OCI-M1 (cell line): Measurements from ENCODE around the gene ZNF443.
A peak's percentile ranks its signal among the peaks of the same experiment; 100 is the strongest.
"Not testable (repeated sequence)": the region's sequence is repeated elsewhere in the genome, so short reads cannot be mapped to it uniquely, and the experiment has no call there.

Experiments
- DNase-seq: peaks from one replicate; lab custom pipeline; 2025; lab: John Stamatoyannopoulos, UW

Gene ZNF443

DNA sequence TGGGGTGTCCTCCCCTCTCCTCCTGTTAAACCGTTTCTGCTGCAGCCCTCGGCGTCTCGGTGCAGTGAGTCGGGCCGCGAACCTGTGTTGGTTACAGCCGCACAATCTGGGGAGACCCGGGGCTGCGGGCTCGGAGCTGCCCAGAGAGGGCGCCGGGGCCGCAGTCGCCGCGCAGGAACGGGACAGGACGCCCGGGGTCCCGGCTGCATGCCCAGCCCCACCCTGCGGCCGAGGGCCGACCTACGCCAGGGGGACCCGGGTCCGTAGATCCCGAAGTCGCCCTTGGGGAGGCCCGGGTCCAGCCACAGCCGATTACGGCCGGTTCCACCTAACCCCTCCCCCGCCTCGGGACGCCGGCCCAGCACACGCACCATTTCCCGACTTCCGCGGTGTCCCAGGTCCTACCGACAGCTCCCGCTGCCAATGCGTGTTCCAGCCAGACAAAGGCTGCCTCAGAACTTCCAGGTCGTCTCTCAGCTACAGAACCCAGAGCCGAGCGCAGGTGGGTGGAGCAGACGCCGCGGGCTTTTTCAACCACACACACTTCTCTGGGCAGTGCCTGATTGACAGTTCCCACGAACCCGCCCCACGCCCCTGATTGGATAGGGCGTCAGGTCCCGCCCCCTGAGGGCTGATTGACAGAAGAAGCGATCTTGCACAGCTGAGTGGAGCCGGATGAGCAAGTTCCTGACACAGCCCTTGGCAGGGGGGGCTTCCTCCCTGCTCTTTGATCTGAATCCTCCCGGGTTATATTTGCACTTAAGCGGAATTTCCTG lies at the start of gene ZNF443:
TSS of gene ZNF443 (minus strand) at position 481 of the 776 bp plus-strand sequence. CDS start at position 374, 107 bp downstream.
- peak; percentile 100 for DNase-seq

DNA sequence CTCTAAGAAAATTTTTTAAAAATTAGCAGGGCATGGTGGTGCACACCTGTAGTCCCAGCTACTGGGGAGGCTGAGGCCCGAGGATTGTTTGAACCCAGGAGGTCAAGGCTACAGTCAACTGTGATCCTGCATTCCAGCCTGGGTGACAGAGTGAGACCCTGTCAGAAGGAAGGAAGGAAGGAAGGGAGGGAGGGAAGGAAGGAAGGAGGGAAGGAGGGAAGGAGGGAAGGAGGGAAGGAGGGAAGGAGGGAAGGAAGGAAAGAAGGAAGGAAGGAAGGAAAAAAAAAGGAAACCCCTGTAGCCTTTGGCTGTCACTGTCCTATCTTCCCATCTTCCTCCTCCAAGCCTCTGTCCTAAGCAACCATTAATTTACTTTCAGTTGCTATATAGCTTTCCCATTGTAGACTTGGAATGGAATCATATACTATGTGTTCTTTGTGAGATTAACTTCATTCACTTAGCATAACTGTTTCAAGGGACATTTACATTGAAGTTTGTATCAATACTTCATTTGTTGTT lies 45.5 kb upstream of the ZNF443 start:
- DNase-seq: not testable (repeated sequence)

GRCh38 chr19:12485571-12485970 lies 44.8 kb upstream of the ZNF443 start:
- no peak for DNase-seq

DNA sequence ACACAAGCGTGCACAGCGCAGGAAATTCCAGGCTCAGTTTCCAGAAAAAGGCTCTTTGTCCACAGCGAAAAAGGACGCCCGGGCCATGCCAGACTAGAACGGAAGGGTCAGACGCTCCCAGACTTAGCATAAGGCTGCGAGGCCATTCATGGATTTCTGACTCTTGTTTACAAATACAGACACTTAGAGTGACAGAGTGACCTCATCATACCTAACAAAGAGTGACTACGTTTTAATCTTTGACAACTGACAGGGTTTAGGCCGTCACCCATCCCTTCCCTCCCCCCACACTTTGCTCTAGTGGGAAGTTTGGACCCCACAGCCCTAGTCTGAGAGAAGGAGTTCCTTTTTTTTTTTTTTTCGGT lies 44.2 kb upstream of the ZNF443 start:
- DNase-seq: no peak

DNA sequence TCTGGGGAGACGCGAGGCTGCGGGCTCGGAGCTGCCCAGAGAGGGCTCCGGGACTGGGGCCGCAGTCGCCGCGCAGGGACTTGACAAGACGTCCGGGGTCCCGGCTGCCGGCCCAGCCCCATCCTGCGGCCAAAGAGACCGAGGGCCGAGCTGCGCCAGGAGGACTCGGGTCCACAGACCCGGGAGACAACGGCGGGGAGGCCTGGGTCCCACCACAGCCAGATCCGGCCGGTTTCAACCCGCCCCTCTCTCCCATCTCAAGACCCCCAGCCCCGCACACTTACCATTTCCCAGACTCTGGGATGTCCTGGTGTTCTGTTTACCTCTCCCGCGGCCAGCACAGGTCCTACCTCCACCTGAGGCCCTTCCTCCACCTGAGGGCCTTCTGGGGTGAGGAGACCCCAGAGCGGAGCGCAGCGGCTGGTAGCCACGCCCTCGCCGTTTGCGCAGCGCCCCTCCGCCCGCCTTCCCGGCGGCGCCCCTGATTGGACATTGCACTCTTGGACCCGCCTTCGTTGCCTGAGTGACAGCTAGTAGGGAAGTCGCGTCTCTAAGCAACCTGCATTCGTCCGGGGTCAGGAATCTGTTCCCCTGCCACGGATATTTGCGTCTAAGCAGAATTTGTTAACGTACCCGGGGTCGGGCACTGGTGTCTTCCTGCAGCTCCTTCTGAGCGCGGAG lies 43.7 kb upstream of the ZNF443 start, which contains the start of gene ZNF709:
TSS of gene ZNF709 (minus strand) at position 446 of the 681 bp plus-strand sequence. CDS start at position 287, 159 bp downstream.
- DNase-seq: peak; percentile 92

DNA sequence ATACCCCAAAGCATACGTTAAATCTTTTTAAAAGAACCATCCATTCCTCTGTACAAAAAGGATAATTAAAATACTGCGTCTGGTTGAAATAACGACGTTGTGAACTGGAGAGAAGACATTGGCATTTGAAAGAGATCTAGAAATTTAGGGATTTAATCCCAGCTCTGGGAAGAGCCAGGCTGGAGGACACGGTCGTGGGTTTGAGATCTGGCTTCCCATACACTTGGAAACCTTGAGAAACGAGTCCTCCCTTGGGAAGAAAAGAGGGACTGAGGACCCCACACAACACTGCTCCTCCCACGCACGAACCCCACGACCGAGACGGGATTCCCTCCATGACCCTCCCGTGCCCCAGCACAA lies 43.2 kb upstream of the ZNF443 start:
- no peak for DNase-seq

DNA sequence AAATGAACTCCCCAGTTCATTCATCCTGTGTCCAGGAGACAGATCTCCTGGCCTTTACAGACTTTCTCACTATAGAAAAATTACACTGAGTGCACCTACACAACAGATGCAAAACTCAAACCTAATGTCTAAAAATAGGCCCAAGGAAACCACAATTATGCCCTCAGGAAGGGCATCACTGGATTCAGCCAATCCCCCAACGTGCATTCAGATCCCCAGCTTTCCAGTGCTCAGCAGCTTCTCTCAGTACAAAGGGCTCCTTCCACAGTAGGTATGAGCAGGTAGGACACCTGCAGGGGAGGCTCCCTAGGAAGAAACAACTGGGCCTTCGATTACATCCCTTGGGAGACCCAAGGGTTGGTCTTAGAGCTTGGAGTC lies 41.7 kb upstream of the ZNF443 start:
- DNase-seq: no peak

- no peak for DNase-seq
Observed at GRCh38 chr19:12481781-12482508, 41.1 kb upstream of the ZNF443 start.

DNA sequence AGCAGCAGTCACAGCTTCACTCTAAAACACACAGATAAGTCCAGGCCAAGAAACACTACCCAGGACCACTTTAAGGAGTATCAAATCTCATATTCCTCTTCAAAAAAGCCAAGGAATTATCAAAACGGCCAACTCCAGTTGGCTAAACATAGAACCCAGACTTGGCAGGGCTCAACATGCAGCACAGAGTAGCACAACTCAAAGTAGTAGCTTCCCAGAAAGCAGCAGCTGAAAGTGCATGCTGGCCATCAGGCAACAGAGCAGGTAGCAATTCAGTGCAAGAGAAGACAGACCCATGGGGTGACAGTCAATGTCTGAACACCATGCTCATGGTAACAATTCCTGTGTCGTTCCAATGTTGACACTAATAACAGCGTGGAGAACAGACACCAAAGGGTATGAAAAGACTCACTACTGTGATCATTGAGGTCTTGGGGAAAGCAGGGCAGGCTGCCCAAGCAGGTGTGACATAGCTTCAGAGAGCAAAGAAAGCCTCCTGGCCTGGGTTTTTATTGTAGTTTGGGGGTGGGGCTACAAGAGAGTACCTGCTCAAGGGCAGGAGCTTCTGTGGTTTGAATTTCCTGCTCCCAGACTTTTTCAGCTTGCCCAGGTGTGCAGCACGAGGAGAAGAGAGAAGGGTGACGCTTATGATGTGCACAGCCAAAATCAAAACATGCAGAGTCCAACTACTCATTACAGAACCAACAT lies 37.6 kb upstream of the ZNF443 start:
- no peak for DNase-seq

DNA sequence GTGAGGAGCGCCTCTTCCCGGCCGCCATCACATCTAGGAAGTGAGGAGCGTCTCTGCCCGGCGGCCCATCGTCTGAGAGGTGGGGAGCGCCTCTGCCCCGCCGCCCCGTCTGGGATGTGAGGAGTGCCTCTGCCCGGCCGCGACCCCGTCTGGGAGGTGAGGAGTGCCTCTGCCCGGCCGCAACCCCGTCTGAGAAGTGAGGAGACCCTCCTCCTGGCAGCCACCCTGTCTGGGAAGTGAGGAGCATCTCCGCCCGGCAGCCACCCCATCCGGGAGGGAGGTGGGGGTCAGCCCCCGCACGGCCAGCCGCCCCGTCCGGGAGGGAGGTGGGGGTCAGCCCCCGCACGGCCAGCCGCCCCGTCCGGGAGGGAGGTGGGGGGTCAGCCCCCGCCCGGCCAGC lies 26.8 kb upstream of the ZNF443 start:
- DNase-seq: not testable (repeated sequence)

GRCh38 chr19:12465211-12465610 lies 24.4 kb upstream of the ZNF443 start:
- peak; percentile 45 for DNase-seq

DNA sequence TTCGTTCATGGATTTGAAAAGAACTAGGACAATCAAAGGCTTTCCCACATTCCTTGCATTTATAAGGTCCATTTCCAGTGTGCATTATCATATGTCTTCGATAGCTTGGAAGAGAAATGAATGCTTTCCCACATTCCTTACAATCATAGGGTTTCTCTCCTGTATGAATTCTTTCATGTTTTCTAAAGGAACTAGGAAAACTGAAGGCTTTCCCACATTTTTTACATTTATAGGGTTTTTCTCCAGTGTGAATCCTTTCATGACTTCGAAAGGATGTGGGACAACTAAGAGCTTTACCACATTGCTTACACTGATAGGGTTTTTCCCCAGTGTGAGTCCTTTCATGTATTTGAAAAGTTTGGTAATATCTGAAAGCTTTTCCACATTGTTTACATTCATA lies 23.9 kb upstream of the ZNF443 start:
- no peak for DNase-seq

DNA sequence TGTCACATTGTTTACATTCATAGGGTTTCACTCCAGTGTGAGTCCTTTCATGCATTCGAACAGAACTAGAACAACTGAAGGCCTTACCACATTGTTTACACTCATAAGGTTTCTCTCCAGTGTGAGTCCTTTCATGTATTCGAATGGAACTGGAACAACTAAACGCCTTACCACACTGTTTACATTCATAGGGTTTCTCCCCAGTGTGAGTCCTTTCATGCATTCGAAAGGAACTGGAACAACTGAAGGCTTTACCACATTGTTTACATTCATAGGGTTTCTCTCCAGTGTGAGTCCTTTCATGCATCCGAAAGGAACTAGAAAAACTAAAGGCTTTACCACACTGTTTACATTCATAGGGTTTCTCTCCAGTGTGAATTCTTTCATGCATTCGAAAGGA lies 23.3 kb upstream of the ZNF443 start:
- DNase-seq: not testable (repeated sequence)

DNA sequence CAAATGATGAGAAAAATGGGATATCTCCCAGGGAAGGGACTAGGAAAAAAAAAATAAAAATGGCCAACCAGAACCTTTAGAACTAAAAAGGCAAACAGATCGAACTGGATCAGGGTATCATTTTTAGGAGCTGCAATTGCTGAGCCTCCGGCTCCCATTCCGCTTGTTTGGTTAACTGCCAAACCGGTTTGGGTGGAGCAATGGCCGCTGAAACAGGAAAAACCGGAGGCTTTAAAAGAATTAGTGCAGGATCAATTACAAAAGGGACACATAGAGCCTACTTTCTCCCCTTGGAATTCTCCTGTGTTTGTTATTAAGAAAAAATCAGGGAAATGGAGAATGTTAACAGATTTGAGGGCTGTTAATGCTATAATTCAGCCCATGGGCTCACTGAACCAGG lies 12.7 kb upstream of the ZNF443 start:
- no peak for DNase-seq

DNA sequence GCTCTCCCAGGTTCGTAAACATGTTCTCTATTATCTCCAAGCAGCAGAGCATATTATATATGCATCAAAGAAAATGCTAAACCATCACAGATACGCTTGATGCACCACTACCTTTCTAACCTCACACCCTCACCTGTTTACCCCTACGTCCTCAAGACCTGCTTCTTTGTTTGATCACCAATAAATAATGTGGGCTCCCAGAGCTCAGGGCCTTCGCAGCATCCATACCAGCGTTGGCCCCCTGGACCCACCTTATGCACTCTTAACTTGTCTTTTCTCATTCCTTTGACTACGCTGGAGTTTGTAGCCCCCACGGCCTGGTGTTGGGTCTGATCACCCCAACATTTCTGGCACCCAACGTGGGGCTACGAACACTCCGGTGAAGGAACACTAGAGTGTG lies 10.0 kb upstream of the ZNF443 start:
- no peak for DNase-seq

GRCh38 chr19:12448808-12449207 lies 8.0 kb upstream of the ZNF443 start:
- DNase-seq: no peak

- peak; percentile 79 for DNase-seq
Observed at GRCh38 chr19:12439686-12440540, 908 bp downstream of the ZNF443 start.

GRCh38 chr19:12430726-12431299 lies 10.0 kb downstream of the ZNF443 start:
- not testable (repeated sequence) for DNase-seq

GRCh38 chr19:12425888-12426274 lies 14.9 kb downstream of the ZNF443 start:
- DNase-seq: no peak

DNA sequence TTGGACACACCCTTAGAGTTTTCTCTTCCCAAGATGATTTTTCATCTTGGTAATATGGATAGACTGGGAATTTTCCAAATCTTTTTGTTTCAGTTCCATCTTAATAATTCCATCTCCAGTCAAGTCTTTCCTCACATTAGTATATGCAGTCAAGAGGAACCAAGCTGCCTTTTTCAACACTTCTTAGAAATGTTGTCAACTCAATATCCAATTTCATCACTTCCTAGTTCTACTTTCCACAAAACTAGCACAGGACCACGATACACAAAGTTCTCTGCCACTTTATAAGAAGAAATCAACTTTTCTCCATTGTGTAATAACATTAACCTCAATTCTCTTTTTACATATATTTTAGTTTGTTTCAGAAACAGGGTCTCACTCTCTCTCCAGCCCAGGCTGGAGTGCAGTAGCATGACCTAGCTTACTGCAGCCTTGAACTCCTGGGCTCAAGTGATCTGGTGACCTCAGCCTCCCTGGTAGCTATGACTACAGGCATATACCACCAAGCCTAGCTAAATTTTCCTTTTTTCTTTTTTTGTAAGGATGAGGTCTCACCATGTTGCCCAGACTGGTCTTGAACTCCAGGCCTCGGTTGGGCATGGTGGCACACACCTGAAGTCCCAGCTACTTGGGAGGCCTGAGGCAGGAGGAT lies 15.5 kb downstream of the ZNF443 start:
- DNase-seq: no peak
